Testis (tissue), 3 donors: ENCODE results near the gene TRMT61A. TPM values are rescaled to one million over a fixed set of nuclear protein-coding genes. Genes with fewer than 3 reads are reported as not detected.

Experiments used
- DNase-seq: peaks from one replicate; pipeline ENCODE4 v3.0.0-alpha.2; 2019
- H3K27ac ChIP-seq, 2 donors: fragments of 200-600 bp; sonication (generic); one replicate each; pipeline ENCODE4 v1.5.1; 2019
- H3K27me3 ChIP-seq: fragments of 200-600 bp; sonication (generic); one replicate; pipeline ENCODE4 v1.5.1; 2019
- H3K36me3 ChIP-seq: fragments of 200-600 bp; sonication (generic); one replicate; pipeline ENCODE4 v1.5.1; 2017; ENCODE audit warnings: low read depth; ENCODE audit errors: missing control alignments
- H3K4me1 ChIP-seq: fragments of 200-600 bp; sonication (generic); one replicate; pipeline ENCODE4 v1.5.1; 2019
- H3K4me3 ChIP-seq, 2 donors: fragments of 200-600 bp; sonication (generic); one replicate each; pipeline ENCODE4 v1.5.1; 2017 to 2019
- H3K9me3 ChIP-seq: fragments of 200-600 bp; sonication (generic); one replicate; pipeline ENCODE4 v1.5.1; 2017
- CTCF ChIP-seq, 3 experiments: fragments of 450-650 bp in 2 of 3; fragments of 200-600 bp in 1 of 3; sonication (generic) in 1 of 3; IDR thresholded peaks; one replicate each; pipeline ENCODE4 v1.5.1; 2016 to 2019; ENCODE audit warnings: antibody characterized with exemption in 3 of 3, mild to moderate bottlenecking in 2 of 3, moderate library complexity in 1 of 3
- POLR2A ChIP-seq: fragments of 450-650 bp; IDR thresholded peaks from one replicate; pipeline ENCODE4 v1.6.1; 2017; ENCODE audit warnings: antibody characterized with exemption, mild to moderate bottlenecking, moderate library complexity
- WGBS, 2 donors: methylation state at CpG; one replicate each; pipeline ENCODE4 v1.1.5; 2018; 5-methylcytosine and 5-hydroxymethylcytosine counted together
- intact Hi-C: fragments of 100-400 bp; cut with DNase I; formaldehyde crosslinking; loops from one replicate; pipeline ENCODE4 v1.15.1; 2023; ENCODE audit warnings: low total_unique reads
- polyA plus RNA-seq: library from polyadenylated mRNA; stranded (reverse); fragments of 350-450 nt; fragmentation: Illumina TruSeq; extraction: RNeasy Lipid Tissue Mini Kit (QIAGEN cat#74804); gene quantifications from one replicate; pipeline ENCODE4 v1.2.3, GENCODE V29; 2014; ENCODE audit warnings: low read depth, low replicate concordance; ENCODE audit not compliant: insufficient read depth
- total RNA-seq, 2 donors: library from RNA; depleted of rRNA; stranded (reverse); fragments of >200 nt; gene quantifications; one replicate each; pipeline ENCODE4 v1.2.3, GENCODE V29; 2016

The TRMT61A gene
- total and polyA plus RNA-seq, 3 donors from 2014 or later: 12.1 to 29.8 (median 19.1) TPM

DNA sequence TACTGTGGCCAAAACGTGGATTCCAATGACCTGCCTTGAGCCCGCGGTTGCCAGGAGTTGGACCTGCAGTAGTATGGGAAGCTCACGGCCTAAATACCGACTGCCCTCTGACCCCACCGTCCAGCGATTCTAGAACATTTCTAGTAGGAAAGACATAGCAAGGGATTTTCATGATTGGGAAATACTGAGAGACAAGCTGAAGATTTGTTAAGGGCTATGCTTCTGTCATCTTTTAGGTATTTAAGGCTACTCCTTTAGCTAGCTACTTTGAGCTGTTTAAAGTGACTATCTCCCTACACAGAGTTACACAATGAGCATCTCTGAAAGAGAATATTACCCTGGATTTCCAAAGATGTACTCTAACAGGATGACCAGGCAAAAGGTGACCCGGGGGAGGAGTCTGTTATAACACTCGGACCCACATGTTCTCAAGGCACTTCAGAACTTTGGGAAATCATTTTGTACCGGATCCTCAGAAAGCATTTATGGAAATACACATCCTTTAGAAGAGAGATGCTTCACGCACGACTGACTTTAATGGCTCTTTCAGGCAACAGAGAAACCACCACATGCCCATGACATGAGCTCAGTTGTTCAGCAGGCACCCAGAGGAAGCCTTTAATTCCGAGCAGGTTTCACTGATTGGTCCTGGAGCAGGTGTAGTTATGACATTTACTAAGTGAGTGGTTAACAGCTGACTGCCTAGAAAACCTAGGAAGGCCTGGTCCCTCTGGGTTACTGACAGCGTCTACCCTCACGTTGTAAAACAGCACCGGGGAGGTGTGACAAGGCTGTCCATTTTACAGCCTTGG is 29.3 kb downstream of the TRMT61A start:
- 66 to 69% methylated on average over 16 of the region's 16 CpGs for WGBS, 2 donors
- peaks cover 33% of the 10 kb centered on the region for H3K4me1 ChIP-seq

GRCh38 chr14:103559766-103560165 is 30.8 kb downstream of the TRMT61A start:
- no peak for TF ChIP-seq CTCF (IDR thresholded peaks at IDR 0.05)
- intact Hi-C loops: loop anchor here (10.0 kb wide), 1 partner anchor 55 kb away; no protein-coding TSS in a partner anchor
- no peak overlapping the region for H3K4me3 ChIP-seq
- no peak for DNase-seq
- WGBS, 2 donors: 41 to 49% methylated on average over 9 of the region's 9 CpGs
- peaks cover 46% of the 10 kb centered on the region for H3K4me1 ChIP-seq
- peak overlapping the region in 1 of 2 donors; percentile 95 for H3K27ac ChIP-seq
- H3K27me3 ChIP-seq: no peaks in the 10 kb centered on the region
- H3K36me3 ChIP-seq: no peaks in the 10 kb centered on the region
- H3K9me3 ChIP-seq: no peaks in the 10 kb centered on the region

More for the DNA sequence above, 29.3 kb downstream of the TRMT61A start:
- TF ChIP-seq CTCF (IDR thresholded peaks at IDR 0.05): no peak
- no peak for TF ChIP-seq POLR2A
- no peak for DNase-seq
- intact Hi-C loops: loop anchor here (10.0 kb wide), 1 partner anchor 53 kb away; no protein-coding TSS in a partner anchor
- Histone ChIP-seq H3K4me3 (no peak overlapping the region), H3K27ac (peak overlapping the region in 1 of 2 donors; percentile 71), H3K9me3 (no peaks in the 10 kb centered on the region), H3K27me3 (no peaks in the 10 kb centered on the region), H3K36me3 (no peaks in the 10 kb centered on the region)

DNA sequence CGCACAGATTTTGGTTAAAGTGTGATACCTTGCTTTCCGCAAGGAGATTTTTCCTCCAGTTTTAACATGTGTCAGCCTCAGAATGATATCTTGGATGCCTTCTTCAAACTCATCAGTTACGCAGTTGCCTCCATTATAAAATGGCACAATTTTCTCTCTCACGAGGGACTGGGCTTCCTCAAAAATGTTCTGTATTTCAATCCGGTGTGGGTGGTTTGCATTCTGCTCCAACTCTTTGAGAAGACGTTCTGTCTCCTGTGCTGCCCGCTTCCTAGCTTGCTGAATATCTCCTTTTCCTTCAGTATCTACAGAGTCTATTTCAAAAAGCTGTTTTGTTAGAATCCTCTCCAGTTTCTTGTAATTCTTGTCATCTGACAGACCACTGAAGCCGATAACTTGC is 31.7 kb downstream of the TRMT61A start:
- Histone ChIP-seq H3K4me1 (peaks cover 46% of the 10 kb centered on the region), H3K4me3 (no peak overlapping the region)
- intact Hi-C loops: no loop called here

DNA sequence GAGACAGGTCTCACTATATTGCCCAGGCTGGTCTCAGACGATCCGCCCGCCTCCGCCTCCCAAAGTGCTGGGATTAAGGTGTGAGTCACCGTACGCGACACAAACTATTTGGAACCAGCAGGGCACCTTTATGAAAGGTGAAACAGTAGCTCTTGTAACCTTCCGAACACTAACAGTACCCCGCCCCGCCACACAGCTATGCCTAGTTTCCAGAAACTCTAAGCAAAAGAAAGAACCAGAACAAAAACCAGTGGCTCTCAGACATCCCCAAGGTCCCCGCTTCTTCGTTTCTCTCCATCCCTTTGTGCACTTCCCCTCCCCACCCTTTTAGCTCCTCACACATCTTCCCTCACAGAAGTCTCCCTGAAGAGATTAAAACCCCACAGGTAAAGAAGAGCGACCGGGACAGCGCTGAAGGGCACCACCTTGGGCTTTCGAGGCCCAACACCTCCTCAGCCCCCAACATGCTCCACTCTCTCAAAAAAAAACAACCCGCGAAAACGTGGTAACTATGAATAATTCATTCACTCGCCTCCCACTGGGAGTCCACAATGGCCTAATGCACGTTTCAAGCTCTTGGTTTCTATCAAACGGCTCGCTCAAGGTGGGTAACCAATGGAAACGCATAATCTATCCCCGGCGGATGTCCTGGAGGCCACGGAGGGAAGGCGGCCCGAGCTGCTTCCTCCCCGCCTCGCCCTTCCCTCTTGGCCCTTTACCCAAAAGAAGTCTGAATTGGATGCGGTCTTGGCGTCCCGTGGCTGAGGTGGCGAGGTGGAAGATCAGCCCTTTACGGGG is 32.6 kb downstream of the TRMT61A start:
- Histone ChIP-seq H3K4me3 (peak overlapping the region; percentile 99), H3K27ac (peak overlapping the region; percentile 88 to 95), H3K27me3 (no peaks in the 10 kb centered on the region), H3K4me1 (peaks cover 44% of the 10 kb centered on the region), H3K36me3 (no peaks in the 10 kb centered on the region), H3K9me3 (no peaks in the 10 kb centered on the region)
- DNase-seq: no peak
- intact Hi-C loops: no loop called here
- 4 to 6% methylated on average over 26 to 36 of the region's 36 CpGs for WGBS, 2 donors
- no peak for TF ChIP-seq CTCF (IDR thresholded peaks at IDR 0.05)
- TF ChIP-seq POLR2A: no peak

More for the DNA sequence above, 31.7 kb downstream of the TRMT61A start:
- 45 to 56% methylated on average over 8 of the region's 8 CpGs for whole genome bisulfite sequencing, 2 donors
- Histone ChIP-seq H3K9me3 (no peaks in the 10 kb centered on the region), H3K27ac (peak overlapping the region in 1 of 2 donors; percentile 95), H3K27me3 (no peaks in the 10 kb centered on the region), H3K36me3 (no peaks in the 10 kb centered on the region)
- no peak for DNase-seq
- TF ChIP-seq POLR2A (no peak), CTCF (IDR thresholded peaks at IDR 0.05) (no peak)
